K562 (cell line): ENCODE results near the gene SFXN5. TPM values are rescaled to one million over a fixed set of nuclear protein-coding genes. Genes with fewer than 3 reads are reported as not detected.

Experiments used
- ATAC-seq: fragments of 200-7000 bp; cut with Tn5 transposase; 3 replicates; pipeline ENCODE4 v1.9.1; 2020; ENCODE audit warnings: moderate library complexity
- BruUV-seq: library from RNA; stranded (reverse); fragments of 400-500 nt; replicated peaks from 2 replicates; lab custom pipeline; 2021; lab: Mats Ljungman, UMichigan
- CTCF ChIA-PET: fragments of 300-600 bp; formaldehyde crosslinking; extraction: SDS; loops from one replicate; lab custom pipeline; 2021; ENCODE audit warnings: low intra/inter-chr PET ratio; lab: Yijun Ruan, JAX
- POLR2A ChIA-PET: fragments of 300-600, 350-650 bp; sonication (Branson Sonifier 250); formaldehyde crosslinking; extraction: SDS; loops from one replicate; lab custom pipeline; 2021; ENCODE audit warnings: antibody characterized with exemption, inconsistent platforms; lab: Yijun Ruan, JAX
- DNase-seq, 4 experiments: peaks; one replicate each; pipeline versions ENCODE4 v3.0.0 to v3.0.0-alpha.2; 2011 to 2018; ENCODE audit warnings: low spot score in 3 of 4, mixed read lengths in 3 of 4; ENCODE audit errors: extremely low read depth in 1 of 4
- FAIRE-seq: peaks from 2 replicates; lab custom pipeline; 2011; peaks lifted over from hg19 to GRCh38; lab: Jason Lieb, UNC
- H2AFZ ChIP-seq: 2 replicates; pipeline ENCODE4 v1.6.0; 2011; ENCODE audit warnings: low read depth, low read length, control low read depth, inconsistent platforms
- H3K27ac ChIP-seq: fragments of 200-600 bp; 3 replicates; pipeline ENCODE4 v1.8.0; 2011; ENCODE audit warnings: low read depth, mild to moderate bottlenecking, control low read depth, inconsistent platforms, low read length, moderate library complexity, mixed read lengths; ENCODE audit errors: extremely low read depth
- H3K27me3 ChIP-seq, 2 experiments: fragments of 300-600 bp in 1 of 2; 2 replicates in 1 of 2; 3 replicates in 1 of 2; pipeline versions ENCODE4 v1.6.0 to v1.8.0; 2011; ENCODE audit warnings: inconsistent platforms in 2 of 2, low read length in 2 of 2, mild to moderate bottlenecking in 1 of 2, mixed read lengths in 1 of 2, moderate library complexity in 1 of 2; ENCODE audit not compliant: control insufficient read depth in 2 of 2, insufficient read depth in 2 of 2
- H3K36me3 ChIP-seq: fragments of 300-600 bp; 3 replicates; pipeline ENCODE4 v1.8.0; 2011; ENCODE audit warnings: mild to moderate bottlenecking, low read length, inconsistent platforms; ENCODE audit not compliant: control insufficient read depth, insufficient read depth
- H3K4me1 ChIP-seq, 2 experiments: fragments of 200-600 bp in 1 of 2; replicated peaks in 1 of 2; 2 replicates in 1 of 2; 3 replicates in 1 of 2; pipeline versions ENCODE4 v1.5.1 to v1.8.0; 2011; ENCODE audit warnings: inconsistent platforms in 2 of 2, low read length in 2 of 2, mild to moderate bottlenecking in 1 of 2, mixed read lengths in 1 of 2, moderate library complexity in 1 of 2; ENCODE audit not compliant: control insufficient read depth in 2 of 2, insufficient read depth in 2 of 2
- H3K4me2 ChIP-seq: 2 replicates; pipeline ENCODE4 v1.6.1; 2011; ENCODE audit warnings: low read length, control low read depth, inconsistent platforms, mixed read lengths; ENCODE audit not compliant: insufficient read depth
- H3K4me3 ChIP-seq: fragments of 200-600 bp; sonication (generic), shearing (Covaris generic); 2 replicates; pipeline ENCODE4 v1.5.1; 2016; ENCODE audit warnings: control low read depth, inconsistent platforms
- H3K79me2 ChIP-seq: fragments of 200-600 bp; 3 replicates; pipeline ENCODE4 v1.8.0; 2011; ENCODE audit warnings: low read length, inconsistent platforms; ENCODE audit not compliant: control insufficient read depth, insufficient read depth
- H3K9ac ChIP-seq, 2 experiments: 2 replicates each; pipeline versions ENCODE4 v1.6.0 to v1.6.1; 2011; ENCODE audit warnings: low read depth in 2 of 2, low read length in 2 of 2, control low read depth in 1 of 2, inconsistent platforms in 1 of 2, mild to moderate bottlenecking in 1 of 2, mixed read lengths in 1 of 2; ENCODE audit not compliant: insufficient read depth in 1 of 2
- H3K9me1 ChIP-seq: one replicate; pipeline ENCODE4 v1.6.0; 2011; ENCODE audit warnings: inconsistent platforms, mild to moderate bottlenecking, low read length, moderate library complexity; ENCODE audit not compliant: control insufficient read depth, insufficient read depth
- H3K9me3 ChIP-seq: replicated peaks from 2 replicates; pipeline ENCODE4 v1.5.1; 2011; ENCODE audit warnings: low read depth, low read length, inconsistent platforms; ENCODE audit not compliant: control insufficient read depth, insufficient read depth
- H4K20me1 ChIP-seq: replicated peaks from 2 replicates; pipeline ENCODE4 v1.6.1; 2011; ENCODE audit warnings: low read length, inconsistent platforms, mixed read lengths; ENCODE audit not compliant: control insufficient read depth, insufficient read depth
- CEBPG ChIP-seq, 3 experiments: fragments of 200-800 bp in 1 of 3; sonication (Bioruptor generic) in 1 of 3; sonication (generic) in 1 of 3; formaldehyde crosslinking in 1 of 3; IDR thresholded peaks in 2 of 3; conservative IDR thresholded peaks in 1 of 3; 2 replicates each; pipeline versions ENCODE4 v1.6.1 to v1.8.0; 2016 to 2022; ENCODE audit warnings: missing compliant biosample characterization in 2 of 3, missing genetic modification characterization in 2 of 3, mild to moderate bottlenecking in 1 of 3, missing genetic modification reagents in 1 of 3
- EP400 ChIP-seq: fragments of 450-650 bp; IDR thresholded peaks from 2 replicates; pipeline ENCODE4 v1.6.1; 2017; ENCODE audit warnings: antibody characterized with exemption, mild to moderate bottlenecking, moderate library complexity
- GATAD2B ChIP-seq: fragments of 450-650 bp; IDR thresholded peaks from 2 replicates; pipeline ENCODE4 v1.6.1; 2017; ENCODE audit warnings: mild to moderate bottlenecking, borderline replicate concordance
- JUN ChIP-seq, 2 experiments: sonication (generic) in 1 of 2; formaldehyde crosslinking in 1 of 2; IDR thresholded peaks; 2 replicates each; pipeline versions ENCODE4 v1.6.1 to v1.8.0; 2012 to 2022; ENCODE audit warnings: borderline replicate concordance in 2 of 2, mild to moderate bottlenecking in 2 of 2, improper control_type of control experiment in 1 of 2, low read depth in 1 of 2, low read length in 1 of 2, missing genetic modification reagents in 1 of 2
- KDM2B ChIP-seq: fragments of 250-450 bp; sonication (Bioruptor Pico); IDR thresholded peaks from 2 replicates; pipeline ENCODE4 v1.8.0; 2021; ENCODE audit warnings: mild to moderate bottlenecking, moderate library complexity
- NUFIP1 ChIP-seq: fragments of 450-650 bp; IDR thresholded peaks from 2 replicates; pipeline ENCODE4 v1.6.1; 2018; ENCODE audit not compliant: partially characterized antibody
- RFX5 ChIP-seq: IDR thresholded peaks from 2 replicates; pipeline ENCODE4 v1.6.1; 2011; ENCODE audit warnings: low read depth, mild to moderate bottlenecking, improper control_type of control experiment, low read length
- SP1 ChIP-seq: sonication (generic); formaldehyde crosslinking; IDR thresholded peaks from 2 replicates; pipeline ENCODE4 v1.8.1; 2022; ENCODE audit warnings: mild to moderate bottlenecking, missing genetic modification reagents
- TCF3 ChIP-seq: sonication (generic); formaldehyde crosslinking; IDR thresholded peaks from 2 replicates; pipeline ENCODE4 v1.4.0; 2020; ENCODE audit warnings: mild to moderate bottlenecking, missing genetic modification reagents
- ZNF316 ChIP-seq: fragments of 450-650 bp; IDR thresholded peaks from 2 replicates; pipeline ENCODE4 v1.6.1; 2016
- WGBS: fragments of 100-300 bp; shearing (Covaris generic); methylation state at CpG from one replicate; pipeline ENCODE4 v1.1.6; 2016; ENCODE audit warnings: low coverage, mixed read lengths; ENCODE audit not compliant: insufficient coverage; ENCODE audit errors: missing lambda C conversion rate; 5-methylcytosine and 5-hydroxymethylcytosine counted together
- in situ Hi-C: fragments of 300-500 bp; cut with MboI; formaldehyde crosslinking; loops from 4 replicates; pipeline ENCODE4 v1.15.0; 2018; ENCODE audit warnings: inconsistent platforms, mixed read lengths
- intact Hi-C: fragments of 100-400 bp; cut with micrococcal nuclease; formaldehyde crosslinking; loops from 2 replicates; pipeline ENCODE4 v1.14.2; 2022
- polyA plus RNA-seq, 8 experiments: library from polyadenylated mRNA; depleted of rRNA in 4 of 8; stranded (reverse) in 5 of 8; unstranded in 3 of 8; fragments of >200 nt; fragmentation: Nextera tagmentation in 2 of 8; fragmentation: Illumina TruSeq in 1 of 8; extraction: Ambion mirVana in 2 of 8; extraction: Trizol in 1 of 8; gene quantifications; 2 replicates each; pipeline versions ENCODE4 v1.2.1 to v1.2.3, GENCODE V29; 2011 to 2014; ENCODE audit warnings: inconsistent platforms in 1 of 8, missing spikeins in 1 of 8
- total RNA-seq, 7 experiments: library from RNA; depleted of rRNA in 6 of 7; stranded (reverse); fragments of >200 nt in 6 of 7; fragmentation: Illumina TruSeq in 2 of 7; extraction: Trizol in 2 of 7; gene quantifications; 2 replicates each; pipeline versions ENCODE4 v1.2.1 to v1.2.3, GENCODE V29; 2011 to 2021; ENCODE audit warnings: low replicate concordance in 1 of 7
- TF ChIP-seq, protein P1 (sequence below): fragments of 250-450 bp; sonication (Bioruptor Pico); IDR thresholded peaks from 2 replicates; pipeline ENCODE4 v1.4.0; 2020; ENCODE audit warnings: mild to moderate bottlenecking, moderate library complexity, borderline replicate concordance

Gene SFXN5
- total and polyA plus RNA-seq, 9 of the 15 experiments (the other 6 are each of a cell fraction or from before 2014, with no cell fraction given), result 8.3 to 22.6 (median 16.0) TPM

GRCh38 chr2:72974436-72974754 is 97.1 kb downstream of the SFXN5 start:
- peaks cover 0 to 5% of the 10 kb centered on the region in 2 experiments; a peak in 1 of 5 replicates for H3K4me1 ChIP-seq
- H3K27ac ChIP-seq, result no peak overlapping the region
- POLR2A ChIA-PET, result no interaction called here
- CTCF ChIA-PET, result interaction anchor here (2.4 kb wide), 1 partner anchor 81 kb away, joined by 16 read pairs; no protein-coding TSS in a partner anchor
- H3K36me3 ChIP-seq, result no peaks in the 10 kb centered on the region
- peaks cover 14% of the 10 kb centered on the region for H4K20me1 ChIP-seq
- intact Hi-C loops, result no loop called here
- DNase-seq (no peak), ATAC-seq (no peak), FAIRE-seq (no peak)
- no peak overlapping the region for H2AFZ ChIP-seq
- H3K27me3 ChIP-seq, result no peaks in the 10 kb centered on the region
- H3K4me3 ChIP-seq, result no peak overlapping the region
- H3K4me2 ChIP-seq, result no peak overlapping the region
- no peaks in the 10 kb centered on the region for H3K9me3 ChIP-seq
- BruUV-seq, result no TSS peak
- WGBS, result 70% methylated on average over 2 of the region's 2 CpGs
- in situ Hi-C loops, result no loop called here
- H3K79me2 ChIP-seq, result no peaks in the 10 kb centered on the region
- H3K9ac ChIP-seq, result no peak overlapping the region
- H3K9me1 ChIP-seq, result no peaks in the 10 kb centered on the region
- TF ChIP-seq ZNF316, result no peak
- no peak for TF ChIP-seq JUN (IDR thresholded peaks at IDR 0.05; ENCODE audit: borderline replicate concordance, low read depth, low read length)
- TF ChIP-seq JUN (CRISPR knock-in tag; IDR thresholded peaks at IDR 0.05; ENCODE audit: borderline replicate concordance), result no peak
- TF ChIP-seq TCF3 (CRISPR knock-in tag), result no peak
- no peak for TF ChIP-seq NUFIP1
- TF ChIP-seq EP400, result no peak
- no peak for TF ChIP-seq CEBPG (CRISPR knock-in tag; IDR thresholded peaks at IDR 0.05)
- TF ChIP-seq CEBPG (tag; conservative IDR thresholded peaks at IDR 0.05 in 1 of 2, IDR thresholded peaks at IDR 0.05 in 1 of 2), result no peak
- TF ChIP-seq, protein P1, sequence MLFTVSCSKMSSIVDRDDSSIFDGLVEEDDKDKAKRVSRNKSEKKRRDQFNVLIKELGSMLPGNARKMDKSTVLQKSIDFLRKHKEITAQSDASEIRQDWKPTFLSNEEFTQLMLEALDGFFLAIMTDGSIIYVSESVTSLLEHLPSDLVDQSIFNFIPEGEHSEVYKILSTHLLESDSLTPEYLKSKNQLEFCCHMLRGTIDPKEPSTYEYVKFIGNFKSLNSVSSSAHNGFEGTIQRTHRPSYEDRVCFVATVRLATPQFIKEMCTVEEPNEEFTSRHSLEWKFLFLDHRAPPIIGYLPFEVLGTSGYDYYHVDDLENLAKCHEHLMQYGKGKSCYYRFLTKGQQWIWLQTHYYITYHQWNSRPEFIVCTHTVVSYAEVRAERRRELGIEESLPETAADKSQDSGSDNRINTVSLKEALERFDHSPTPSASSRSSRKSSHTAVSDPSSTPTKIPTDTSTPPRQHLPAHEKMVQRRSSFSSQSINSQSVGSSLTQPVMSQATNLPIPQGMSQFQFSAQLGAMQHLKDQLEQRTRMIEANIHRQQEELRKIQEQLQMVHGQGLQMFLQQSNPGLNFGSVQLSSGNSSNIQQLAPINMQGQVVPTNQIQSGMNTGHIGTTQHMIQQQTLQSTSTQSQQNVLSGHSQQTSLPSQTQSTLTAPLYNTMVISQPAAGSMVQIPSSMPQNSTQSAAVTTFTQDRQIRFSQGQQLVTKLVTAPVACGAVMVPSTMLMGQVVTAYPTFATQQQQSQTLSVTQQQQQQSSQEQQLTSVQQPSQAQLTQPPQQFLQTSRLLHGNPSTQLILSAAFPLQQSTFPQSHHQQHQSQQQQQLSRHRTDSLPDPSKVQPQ (CRISPR knock-in tag), result no peak
- TF ChIP-seq KDM2B (CRISPR knock-in tag), result no peak
- TF ChIP-seq RFX5, result no peak
- TF ChIP-seq SP1 (CRISPR knock-in tag), result no peak
- TF ChIP-seq GATAD2B, result no peak
